PC-3 (cell line): ENCODE measurements around the gene TUT7. TPM values are rescaled to one million over a fixed set of nuclear protein-coding genes. Genes with fewer than 3 reads are reported as not detected.

Experiments
- ATAC-seq: fragments of 200-7000 bp; cut with Tn5 transposase; 2 replicates; pipeline ENCODE4 v1.9.1; 2020; ENCODE audit warnings: mild to moderate bottlenecking, moderate library complexity
- BruUV-seq: library from RNA; stranded (reverse); fragments of 400-500 nt; replicated peaks from 2 replicates; lab custom pipeline; 2021; lab: Mats Ljungman, UMichigan
- CTCF ChIA-PET: fragments of 300-600 bp; sonication (Branson Sonifier 250); formaldehyde crosslinking; loops from one replicate; lab custom pipeline; 2022; ENCODE audit warnings: antibody characterized with exemption; lab: Charles Lee
- POLR2A ChIA-PET: fragments of 300-600 bp; sonication (Branson Sonifier 250); formaldehyde crosslinking; loops from one replicate; lab custom pipeline; 2022; ENCODE audit warnings: antibody characterized with exemption; ENCODE audit not compliant: unreplicated experiment; lab: Charles Lee
- DNase-seq: peaks from one replicate; pipeline ENCODE4 v3.0.0-alpha.2; 2015
- H2AFZ ChIP-seq: fragments of 300-600 bp; sonication (generic); 2 replicates; pipeline ENCODE4 v1.6.0; 2016; ENCODE audit warnings: antibody characterized with exemption, low read length
- H3F3A ChIP-seq: fragments of 300-600 bp; sonication (generic); one replicate; pipeline ENCODE4 v1.6.0; 2017; ENCODE audit warnings: antibody characterized with exemption, low read length, control low read depth, mild to moderate bottlenecking; ENCODE audit not compliant: unreplicated experiment
- H3K27ac ChIP-seq: fragments of 300-600 bp; sonication (generic); 2 replicates; pipeline ENCODE4 v1.5.1; 2016; ENCODE audit warnings: mild to moderate bottlenecking, low read length
- H3K27me3 ChIP-seq: fragments of 300-600 bp; sonication (generic); 2 replicates; pipeline ENCODE4 v1.6.1; 2016; ENCODE audit warnings: low read length, mixed read lengths
- H3K36me3 ChIP-seq: fragments of 300-600 bp; sonication (generic); 2 replicates; pipeline ENCODE4 v1.6.1; 2016; ENCODE audit warnings: low read depth, mixed run types, low read length, mixed read lengths
- H3K4me1 ChIP-seq: fragments of 300-600 bp; sonication (generic); 2 replicates; pipeline ENCODE4 v1.5.1; 2016; ENCODE audit warnings: low read length; ENCODE audit not compliant: insufficient read depth
- H3K4me2 ChIP-seq: fragments of 300-600 bp; sonication (generic); 2 replicates; pipeline ENCODE4 v1.6.0; 2016; ENCODE audit warnings: low read length
- H3K4me3 ChIP-seq: fragments of 300-600 bp; sonication (generic); 2 replicates; pipeline ENCODE4 v1.5.1; 2016; ENCODE audit warnings: mild to moderate bottlenecking, low read length, mixed read lengths
- H3K79me2 ChIP-seq: fragments of 300-600 bp; sonication (generic); 2 replicates; pipeline ENCODE4 v1.6.1; 2017; ENCODE audit warnings: low read length, mixed read lengths
- H3K9ac ChIP-seq: fragments of 300-600 bp; sonication (generic); 2 replicates; pipeline ENCODE4 v1.6.0; 2016; ENCODE audit warnings: mild to moderate bottlenecking, low read length
- H3K9me2 ChIP-seq: fragments of 300-600 bp; sonication (generic); replicated peaks from 2 replicates; pipeline ENCODE4 v1.6.1; 2016; ENCODE audit warnings: mixed run types, low read length, mixed read lengths
- H3K9me3 ChIP-seq: fragments of 300-600 bp; sonication (generic); 2 replicates; pipeline ENCODE4 v1.6.1; 2016; ENCODE audit warnings: low read length, mixed read lengths
- H4K20me1 ChIP-seq: fragments of 300-600 bp; sonication (generic); 2 replicates; pipeline ENCODE4 v1.6.1; 2016; ENCODE audit warnings: low read length, mixed read lengths
- EZH2 ChIP-seq: fragments of 300-600 bp; sonication (generic); IDR thresholded peaks from one replicate; pipeline ENCODE4 v1.6.1; 2017; ENCODE audit warnings: antibody characterized with exemption, mild to moderate bottlenecking, low read length; ENCODE audit not compliant: unreplicated experiment
- EZH2phosphoT487 ChIP-seq: fragments of 300-600 bp; sonication (generic); IDR thresholded peaks from 2 replicates; pipeline ENCODE4 v1.6.1; 2018; ENCODE audit warnings: mild to moderate bottlenecking, antibody characterized with exemption, low read length, borderline replicate concordance
- intact Hi-C: fragments of 100-400 bp; cut with micrococcal nuclease; formaldehyde crosslinking; loops from 2 replicates; pipeline ENCODE4 v1.9.0; 2023
- total RNA-seq: library from RNA; depleted of rRNA; stranded (reverse); fragments of >200 nt; gene quantifications from 2 replicates; pipeline ENCODE4 v1.2.3, GENCODE V29; 2014
- TF ChIP-seq, protein P1 (sequence below): fragments of 300-600 bp; sonication (generic); conservative IDR thresholded peaks from 2 replicates; pipeline ENCODE4 v1.5.1; 2017; ENCODE audit warnings: antibody characterized with exemption, low read depth, mild to moderate bottlenecking, low read length

TUT7 gene
- total RNA-seq, 1 experiment from 2014 or later, result 12.3 TPM

DNA sequence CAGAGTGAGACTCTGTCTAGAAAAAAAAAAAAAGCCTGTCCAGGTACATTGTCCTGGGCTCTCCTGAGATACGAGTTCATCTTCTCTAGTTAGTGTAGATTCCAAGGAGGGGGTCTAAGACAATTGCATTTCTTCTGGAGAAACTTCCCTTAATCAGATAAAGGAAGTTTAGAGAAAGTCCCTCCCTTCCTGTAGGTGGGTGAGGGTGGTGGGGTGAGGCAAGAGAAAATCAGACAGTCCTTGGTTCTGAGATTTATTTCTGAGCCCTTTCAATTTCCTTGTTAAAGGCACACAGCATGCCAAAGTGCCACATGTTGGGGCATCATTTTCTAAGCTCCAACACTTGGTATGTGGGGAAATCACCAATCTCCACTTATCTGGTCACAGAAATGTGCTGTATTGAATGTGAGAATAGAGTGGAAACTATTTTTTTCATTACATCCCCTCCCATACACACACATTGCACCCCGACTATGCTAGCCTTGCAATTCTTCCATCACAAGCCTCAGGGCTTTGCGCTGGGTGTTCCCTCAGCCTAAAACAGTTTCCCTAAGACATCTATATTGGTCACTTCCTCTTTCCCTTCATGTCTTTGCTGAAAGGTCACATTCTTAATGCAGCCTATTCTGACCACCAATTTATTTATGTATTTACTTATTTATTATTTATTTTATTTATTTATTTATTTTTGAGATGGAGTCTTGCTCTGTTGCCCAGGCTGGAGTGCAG lies 5.1 kb upstream of the TUT7 start:
- DNase-seq (no peak), ATAC-seq (no peak)
- Histone ChIP-seq H3K27ac (no peak overlapping the region), H3K4me3 (no peak overlapping the region), H4K20me1 (no peaks in the 10 kb centered on the region), H3K27me3 (no peaks in the 10 kb centered on the region), H3K36me3 (no peaks in the 10 kb centered on the region), H3K9me3 (no peaks in the 10 kb centered on the region), H3K9me2 (no peaks in the 10 kb centered on the region), H3F3A (no peaks in the 10 kb centered on the region), H3K4me1 (peaks cover 8% of the 10 kb centered on the region), H3K4me2 (no peak overlapping the region), H3K79me2 (no peaks in the 10 kb centered on the region), H3K9ac (no peak overlapping the region), H2AFZ (no peak overlapping the region)
- ChIA-PET POLR2A (no interaction called here), CTCF (no interaction called here)
- intact Hi-C loops, result loop anchor here (10.0 kb wide), 3 partner anchors 45 to 265 kb away; partner anchors contain the start of gene GOLM1
- BruUV-seq, result no TSS peak
- TF ChIP-seq, protein P1, sequence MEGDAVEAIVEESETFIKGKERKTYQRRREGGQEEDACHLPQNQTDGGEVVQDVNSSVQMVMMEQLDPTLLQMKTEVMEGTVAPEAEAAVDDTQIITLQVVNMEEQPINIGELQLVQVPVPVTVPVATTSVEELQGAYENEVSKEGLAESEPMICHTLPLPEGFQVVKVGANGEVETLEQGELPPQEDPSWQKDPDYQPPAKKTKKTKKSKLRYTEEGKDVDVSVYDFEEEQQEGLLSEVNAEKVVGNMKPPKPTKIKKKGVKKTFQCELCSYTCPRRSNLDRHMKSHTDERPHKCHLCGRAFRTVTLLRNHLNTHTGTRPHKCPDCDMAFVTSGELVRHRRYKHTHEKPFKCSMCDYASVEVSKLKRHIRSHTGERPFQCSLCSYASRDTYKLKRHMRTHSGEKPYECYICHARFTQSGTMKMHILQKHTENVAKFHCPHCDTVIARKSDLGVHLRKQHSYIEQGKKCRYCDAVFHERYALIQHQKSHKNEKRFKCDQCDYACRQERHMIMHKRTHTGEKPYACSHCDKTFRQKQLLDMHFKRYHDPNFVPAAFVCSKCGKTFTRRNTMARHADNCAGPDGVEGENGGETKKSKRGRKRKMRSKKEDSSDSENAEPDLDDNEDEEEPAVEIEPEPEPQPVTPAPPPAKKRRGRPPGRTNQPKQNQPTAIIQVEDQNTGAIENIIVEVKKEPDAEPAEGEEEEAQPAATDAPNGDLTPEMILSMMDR, result no peak
- no peak for TF ChIP-seq EZH2phosphoT487
- TF ChIP-seq EZH2, result no peak

DNA sequence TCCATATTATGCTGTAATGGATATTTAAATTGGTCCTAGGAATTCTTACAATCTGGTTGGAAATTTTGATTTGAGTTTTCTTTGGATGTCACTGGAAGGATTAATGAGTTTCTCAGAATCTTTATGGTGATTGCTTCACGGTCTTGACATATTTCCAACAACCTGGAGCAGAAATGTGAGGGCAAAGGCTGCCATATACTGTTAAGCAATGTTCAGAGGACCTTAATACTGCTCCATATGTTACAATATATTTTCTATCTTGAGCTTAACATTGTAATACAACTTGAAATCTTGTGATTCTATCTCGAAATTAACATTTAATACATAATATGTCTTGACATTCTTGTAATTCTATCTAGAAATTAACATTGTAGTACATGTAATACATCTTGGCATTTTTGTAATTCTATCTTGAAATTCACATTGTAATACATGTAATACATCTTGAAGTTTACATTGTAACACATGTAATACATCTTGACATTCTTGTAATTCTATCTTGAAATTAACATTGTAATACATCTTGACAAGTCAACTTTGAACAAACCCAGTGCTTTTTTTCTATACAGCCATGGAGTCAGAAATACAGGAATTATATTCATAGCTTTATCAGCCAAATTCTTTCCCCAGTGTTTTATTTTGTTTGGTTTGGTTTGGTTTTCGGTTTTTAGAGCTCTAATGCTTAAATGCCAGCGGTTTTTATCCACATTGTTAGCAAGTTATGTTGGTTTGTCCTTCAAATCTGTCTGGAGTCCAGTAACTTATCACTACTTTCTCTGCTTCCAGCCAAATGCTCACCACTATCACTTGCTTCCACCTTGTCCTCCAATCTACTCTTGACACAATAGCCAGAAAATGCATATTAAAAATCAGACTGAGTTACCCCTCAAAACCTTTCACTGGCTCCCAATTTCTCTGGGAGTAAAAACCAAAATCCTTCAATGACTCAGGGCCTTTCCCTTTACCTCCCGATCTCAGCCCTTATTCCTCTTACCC lies 3.0 kb upstream of the TUT7 start:
- intact Hi-C loops, result loop anchor here (10.0 kb wide), 3 partner anchors 48 to 262 kb away; partner anchors contain the start of gene GOLM1
- Histone ChIP-seq H4K20me1 (no peaks in the 10 kb centered on the region), H3K9me3 (no peaks in the 10 kb centered on the region), H3K4me1 (peaks cover 15% of the 10 kb centered on the region), H3F3A (no peaks in the 10 kb centered on the region), H3K79me2 (peaks cover 20% of the 10 kb centered on the region), H3K27ac (no peak overlapping the region), H3K27me3 (no peaks in the 10 kb centered on the region), H3K4me3 (no peak overlapping the region), H3K9me2 (no peaks in the 10 kb centered on the region), H2AFZ (no peak overlapping the region), H3K4me2 (no peak overlapping the region), H3K9ac (no peak overlapping the region), H3K36me3 (no peaks in the 10 kb centered on the region; the same call in 1 of the 2 replicates)
- ChIA-PET CTCF (no interaction called here), POLR2A (no interaction called here)
- no TSS peak for BruUV-seq
- DNase-seq, result no peak
- ATAC-seq, result no peak
- no peak for TF ChIP-seq EZH2phosphoT487
- TF ChIP-seq, protein P1, result no peak
